Mucosa of stomach (tissue), 1 donor: ENCODE results near the gene TLCD1.

Experiments used
- H3K27me3 ChIP-seq: one replicate; pipeline ENCODE4 v1.7.0; 2013; ENCODE audit warnings: mild to moderate bottlenecking, low read length; ENCODE audit not compliant: control insufficient read depth, insufficient read depth
- H3K36me3 ChIP-seq: one replicate; pipeline ENCODE4 v1.7.0; 2013; ENCODE audit warnings: low read length; ENCODE audit not compliant: control insufficient read depth, insufficient read depth
- H3K4me1 ChIP-seq: one replicate; pipeline ENCODE4 v1.7.0; 2013; ENCODE audit warnings: mild to moderate bottlenecking, low read length; ENCODE audit not compliant: control insufficient read depth, insufficient read depth
- H3K4me3 ChIP-seq: one replicate; pipeline ENCODE4 v1.7.0; 2013; ENCODE audit warnings: low read length
- H3K9ac ChIP-seq: one replicate; pipeline ENCODE4 v1.7.0; 2013; ENCODE audit warnings: mild to moderate bottlenecking, low read length, moderate library complexity
- H3K9me3 ChIP-seq: one replicate; pipeline ENCODE4 v1.7.0; 2013; ENCODE audit warnings: mild to moderate bottlenecking, low read length, moderate library complexity; ENCODE audit not compliant: control insufficient read depth
- donor health status: Pancreatic carcinoma.

Gene TLCD1

GRCh38 chr17:28712032-28712704 lies 13.9 kb downstream of the TLCD1 start:
- Histone ChIP-seq H3K9me3 (no peaks in the 10 kb centered on the region), H3K4me1 (peaks cover 36% of the 10 kb centered on the region), H3K4me3 (no peak overlapping the region), H3K9ac (peak overlapping the region; percentile 45), H3K36me3 (no peaks in the 10 kb centered on the region), H3K27me3 (peaks cover 6% of the 10 kb centered on the region)

- Histone ChIP-seq H3K9ac (peak within 1 kb of the TSS; percentile 45), H3K9me3 (no peaks in the 10 kb centered on the region), H3K36me3 (no peaks in the 10 kb centered on the region), H3K4me3 (peak within 1 kb of the TSS; percentile 19), H3K4me1 (peaks cover 36% of the 10 kb centered on the region), H3K27me3 (peaks cover 1% of the 10 kb centered on the region)
These were observed 14.4 kb downstream of the TLCD1 start, which contains the start of gene PROCA1 for GRCh38 chr17:28711723-28712031. Gene PROCA1, minus strand, starts transcription at chr17:28711888. Its CDS starts 228 bp downstream, at chr17:28711660.

- Histone ChIP-seq H3K9me3 (no peaks in the 10 kb centered on the region), H3K9ac (peak overlapping the region; percentile 45), H3K27me3 (no peaks in the 10 kb centered on the region), H3K36me3 (no peaks in the 10 kb centered on the region), H3K4me3 (peak overlapping the region; percentile 19), H3K4me1 (peaks cover 36% of the 10 kb centered on the region)
These were observed 14.9 kb downstream of the TLCD1 start for GRCh38 chr17:28710861-28711722.

GRCh38 chr17:28707339-28707720 lies 18.7 kb downstream of the TLCD1 start:
- Histone ChIP-seq H3K9ac (no peak overlapping the region), H3K36me3 (peaks cover 10% of the 10 kb centered on the region), H3K9me3 (no peaks in the 10 kb centered on the region), H3K4me3 (no peak overlapping the region), H3K27me3 (no peaks in the 10 kb centered on the region), H3K4me1 (peaks cover 33% of the 10 kb centered on the region)

GRCh38 chr17:28706471-28707338 lies 19.3 kb downstream of the TLCD1 start:
- Histone ChIP-seq H3K4me3 (no peak overlapping the region), H3K9me3 (no peaks in the 10 kb centered on the region), H3K9ac (no peak overlapping the region), H3K36me3 (peaks cover 12% of the 10 kb centered on the region), H3K27me3 (no peaks in the 10 kb centered on the region), H3K4me1 (peaks cover 27% of the 10 kb centered on the region)

GRCh38 chr17:28705728-28706334 lies 20.2 kb downstream of the TLCD1 start:
- peaks cover 21% of the 10 kb centered on the region for H3K4me1 ChIP-seq
- H3K36me3 ChIP-seq = peaks cover 21% of the 10 kb centered on the region
- no peak overlapping the region for H3K9ac ChIP-seq

GRCh38 chr17:28705074-28705659 lies 20.9 kb downstream of the TLCD1 start:
- Histone ChIP-seq H3K36me3 (peaks cover 27% of the 10 kb centered on the region), H3K9me3 (no peaks in the 10 kb centered on the region), H3K27me3 (no peaks in the 10 kb centered on the region), H3K4me3 (no peak overlapping the region), H3K4me1 (peaks cover 18% of the 10 kb centered on the region), H3K9ac (no peak overlapping the region)

More at GRCh38 chr17:28705728-28706334, 20.2 kb downstream of the TLCD1 start:
- Histone ChIP-seq H3K9me3 (no peaks in the 10 kb centered on the region), H3K4me3 (no peak overlapping the region), H3K27me3 (no peaks in the 10 kb centered on the region)

- no peak overlapping the region for H3K9ac ChIP-seq
- H3K36me3 ChIP-seq = peaks cover 36% of the 10 kb centered on the region
- no peaks in the 10 kb centered on the region for H3K9me3 ChIP-seq
- H3K27me3 ChIP-seq = no peaks in the 10 kb centered on the region
- H3K4me1 ChIP-seq = peaks cover 18% of the 10 kb centered on the region
- no peak overlapping the region for H3K4me3 ChIP-seq
These were observed 21.7 kb downstream of the TLCD1 start for GRCh38 chr17:28704219-28704858.

GRCh38 chr17:28703552-28704218 lies 22.3 kb downstream of the TLCD1 start:
- no peaks in the 10 kb centered on the region for H3K9me3 ChIP-seq
- no peaks in the 10 kb centered on the region for H3K27me3 ChIP-seq
- no peak overlapping the region for H3K4me3 ChIP-seq
- H3K4me1 ChIP-seq = peaks cover 18% of the 10 kb centered on the region
- peaks cover 42% of the 10 kb centered on the region for H3K36me3 ChIP-seq
- no peak overlapping the region for H3K9ac ChIP-seq

GRCh38 chr17:28702752-28703150 lies 23.3 kb downstream of the TLCD1 start:
- Histone ChIP-seq H3K27me3 (no peaks in the 10 kb centered on the region), H3K4me1 (peaks cover 27% of the 10 kb centered on the region), H3K9ac (no peak overlapping the region), H3K36me3 (peaks cover 43% of the 10 kb centered on the region), H3K9me3 (no peaks in the 10 kb centered on the region), H3K4me3 (no peak overlapping the region)
